Islet of Langerhans (tissue), 1 donor: ENCODE measurements around the gene GOT2.
"Not testable (repeated sequence)": the region's sequence is repeated elsewhere in the genome, so short reads cannot be mapped to it uniquely, and the experiment has no call there.

Experiments
- FAIRE-seq: peaks from one replicate; lab custom pipeline; 2011; peaks lifted over from hg19 to GRCh38; lab: Jason Lieb, UNC

Gene GOT2

DNA sequence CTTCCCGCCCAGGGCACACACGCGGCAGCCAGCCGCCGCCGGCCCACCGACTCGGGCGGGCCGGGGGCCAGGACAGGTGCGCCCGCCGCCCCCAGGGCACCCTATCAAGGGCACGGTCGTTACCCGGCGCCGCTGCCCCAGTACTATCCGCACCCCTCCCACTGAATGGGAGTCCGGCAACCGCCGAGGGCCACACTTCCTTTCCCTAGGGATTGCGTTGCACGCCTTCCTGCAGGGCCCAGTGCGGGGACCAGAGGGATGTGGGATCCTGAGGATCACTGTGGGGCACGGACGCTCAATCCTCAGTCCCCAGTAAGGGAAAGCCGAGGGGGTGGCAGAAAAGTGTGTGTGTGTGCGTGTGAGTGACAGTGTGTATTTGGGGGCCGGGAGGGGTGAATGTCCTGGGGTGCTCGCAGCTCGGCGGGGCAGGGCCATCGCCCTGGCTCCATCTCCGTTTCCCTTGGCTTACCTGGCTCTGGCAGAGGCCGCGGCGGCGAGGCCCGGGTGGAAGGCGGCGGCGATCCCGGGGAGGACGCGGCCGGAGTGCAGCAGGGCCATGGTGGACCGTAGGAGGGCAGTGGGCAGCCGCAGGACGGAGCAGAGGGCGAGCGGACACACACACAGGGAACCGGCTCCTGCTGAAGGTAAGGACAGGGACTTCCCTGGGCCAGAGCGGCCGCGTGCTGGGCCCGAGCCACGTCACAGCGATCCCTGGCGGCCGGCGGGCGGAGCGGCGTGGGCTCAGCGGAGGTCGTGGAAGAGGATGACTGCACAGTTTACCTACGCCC, at the start of gene GOT2:
GOT2 (minus strand) TSS at position 646 of the 788 bp plus-strand sequence; CDS start at position 558, 88 bp downstream.
- no peak for FAIRE-seq

DNA sequence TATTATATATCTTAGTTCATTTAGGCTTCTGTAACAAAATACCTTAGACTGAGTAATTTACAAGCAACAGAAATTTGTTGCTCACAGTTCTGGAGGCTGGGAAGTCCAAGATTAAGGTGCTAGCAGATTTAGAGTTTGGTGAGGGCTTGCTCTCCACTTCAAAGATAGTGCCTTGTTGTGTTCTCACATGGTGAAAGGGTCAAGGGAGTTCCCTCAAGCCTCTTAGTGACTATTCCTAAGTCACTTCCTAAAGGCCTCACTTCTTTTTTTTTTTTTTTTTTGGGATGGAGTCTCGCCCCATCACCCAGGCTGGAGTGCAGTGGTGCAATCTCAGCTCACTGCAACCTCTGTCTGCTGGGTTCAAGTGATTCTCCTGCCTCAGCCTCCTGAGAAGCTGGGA, 45.2 kb upstream of the GOT2 start:
- not testable (repeated sequence) for FAIRE-seq

DNA sequence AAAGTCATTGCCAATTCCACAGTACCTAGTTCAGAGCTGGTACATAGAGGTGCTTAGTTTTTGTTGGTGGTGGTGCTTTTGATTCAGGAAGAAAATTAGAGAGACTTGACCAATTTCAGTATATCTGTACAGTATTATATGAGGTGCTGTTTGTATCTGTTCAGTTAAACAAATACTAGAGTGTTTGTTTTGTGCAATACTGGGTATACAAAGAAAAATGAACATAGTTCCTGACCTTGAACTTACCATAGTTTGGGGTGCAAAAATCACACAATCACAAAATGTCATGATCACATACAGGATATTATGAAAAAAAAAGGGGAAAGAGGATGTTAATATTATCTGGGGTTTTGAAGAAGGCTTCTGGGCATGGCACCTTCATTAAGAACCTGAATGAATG, 39.8 kb upstream of the GOT2 start:
- FAIRE-seq, result no peak

DNA sequence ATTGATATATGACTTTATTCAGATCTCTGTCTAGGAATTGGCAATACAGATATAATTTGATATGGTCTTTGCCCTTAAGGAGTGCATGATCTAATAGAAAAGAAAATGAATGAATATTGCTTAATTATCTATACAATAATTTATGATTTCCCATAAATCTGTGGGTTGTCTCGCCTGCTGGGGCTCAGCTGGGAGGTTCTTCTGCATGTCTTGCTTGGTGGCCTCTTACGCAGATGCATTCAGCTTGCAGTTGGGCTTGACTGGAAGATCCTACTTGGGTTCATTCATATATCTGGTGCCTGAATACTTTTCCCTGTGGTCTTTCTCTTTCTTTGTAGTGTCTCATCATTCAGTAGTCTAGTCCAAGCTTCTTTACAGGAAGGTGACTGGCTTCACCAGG, 34.0 kb upstream of the GOT2 start:
- FAIRE-seq, result no peak

DNA sequence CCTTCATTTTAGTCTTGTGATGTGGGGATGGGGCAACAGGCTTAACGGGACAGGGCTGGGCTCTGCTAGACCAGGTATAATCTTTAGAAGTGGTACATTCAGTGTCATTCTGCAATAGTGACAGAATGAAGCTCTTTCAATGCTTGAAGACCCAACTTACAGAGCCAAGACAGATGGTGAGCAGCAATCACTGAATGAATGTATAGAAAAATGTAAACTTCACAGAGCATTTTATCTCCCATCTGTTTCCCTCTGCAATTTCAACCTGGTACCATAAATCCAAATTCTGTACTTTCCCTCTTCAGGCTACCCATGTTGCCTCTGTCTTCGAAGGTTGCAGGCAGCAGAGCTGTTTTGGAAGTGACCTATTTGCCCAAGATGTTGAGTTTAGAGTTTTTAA, 33.5 kb upstream of the GOT2 start:
- FAIRE-seq, result no peak

DNA sequence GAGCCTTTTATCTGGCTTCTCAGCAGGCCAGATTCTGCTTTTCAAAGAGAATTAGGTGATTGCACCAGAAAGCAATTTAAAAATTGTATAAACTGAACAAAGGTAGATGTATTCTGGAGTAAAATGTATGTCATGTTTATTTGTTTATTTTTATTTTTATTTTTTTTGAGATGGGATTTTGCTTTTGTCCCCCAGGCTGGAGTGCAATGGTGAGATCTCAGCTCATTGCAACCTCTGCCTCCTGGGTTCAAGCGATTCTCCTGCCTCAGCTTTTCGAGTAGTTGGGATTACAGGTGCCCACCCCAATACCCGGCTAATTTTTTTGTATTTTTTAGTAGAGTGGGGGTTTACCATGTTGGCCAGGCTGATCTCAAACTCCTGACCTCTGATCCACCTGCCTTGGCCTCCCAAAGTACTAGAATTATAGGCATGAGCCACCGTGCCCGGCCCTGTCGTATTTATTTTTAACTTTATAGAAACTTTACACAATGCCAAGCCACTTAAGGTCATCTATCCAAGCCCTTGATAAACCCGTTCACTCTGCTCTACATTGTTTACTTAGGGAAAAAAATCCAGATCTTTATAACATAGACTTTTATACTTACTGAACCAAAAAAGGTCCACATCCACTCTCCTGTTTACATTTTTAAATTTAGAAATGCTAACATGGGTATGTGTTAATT, 22.7 kb upstream of the GOT2 start:
- no peak for FAIRE-seq

DNA sequence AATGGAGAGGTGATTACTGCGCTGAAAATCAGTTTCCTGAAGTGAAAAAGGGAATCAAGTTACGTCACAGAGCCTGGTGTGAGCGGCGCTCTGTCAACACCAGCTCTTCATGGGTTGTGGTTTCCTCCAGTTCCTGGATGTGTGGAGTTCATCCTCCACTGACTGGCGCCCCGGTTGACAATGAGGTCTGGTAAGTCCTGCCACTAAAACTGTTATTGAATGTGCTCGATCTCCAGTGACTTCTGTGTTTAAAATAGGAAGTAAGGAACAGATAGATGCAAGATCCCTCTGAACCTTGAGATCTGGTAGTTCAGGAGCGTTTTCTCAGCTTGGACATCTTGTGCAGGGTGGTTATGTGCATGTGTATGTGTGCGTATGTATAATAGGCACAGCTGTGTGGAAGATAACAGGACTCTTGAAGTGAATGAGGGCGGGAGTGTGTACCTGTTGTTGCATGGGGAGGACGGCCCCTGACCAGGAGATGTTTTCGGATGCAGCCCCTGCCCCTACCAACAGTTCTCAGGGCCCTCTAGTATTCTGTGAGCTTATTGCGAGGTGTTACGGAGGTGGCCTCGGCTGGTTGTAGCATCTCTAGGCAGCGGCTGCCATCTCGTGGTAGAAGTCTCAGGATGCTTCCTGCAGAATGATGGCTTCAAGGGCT, 22.0 kb upstream of the GOT2 start:
- FAIRE-seq, result no peak

DNA sequence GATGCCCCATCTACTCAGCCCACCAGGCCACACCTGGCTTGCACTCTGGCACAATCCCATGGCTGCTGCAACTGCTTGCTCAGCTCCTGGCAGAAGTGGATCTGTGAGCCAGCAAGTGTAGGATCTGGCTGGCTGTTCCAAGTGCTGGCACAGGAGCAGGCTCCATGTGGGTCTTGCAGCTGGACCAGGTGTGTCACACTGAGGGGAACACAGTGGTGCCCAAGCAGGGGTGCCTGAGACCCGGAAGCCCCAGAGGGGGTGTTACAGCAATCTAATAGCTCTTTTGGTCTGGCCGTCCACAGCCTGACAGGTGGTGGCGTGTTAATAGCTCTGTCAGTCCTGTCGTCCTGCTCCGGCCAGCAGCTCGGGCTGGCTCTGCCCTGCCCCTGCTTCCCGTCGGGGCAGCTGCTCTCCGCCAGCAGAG, 19.6 kb upstream of the GOT2 start:
- FAIRE-seq, result no peak

DNA sequence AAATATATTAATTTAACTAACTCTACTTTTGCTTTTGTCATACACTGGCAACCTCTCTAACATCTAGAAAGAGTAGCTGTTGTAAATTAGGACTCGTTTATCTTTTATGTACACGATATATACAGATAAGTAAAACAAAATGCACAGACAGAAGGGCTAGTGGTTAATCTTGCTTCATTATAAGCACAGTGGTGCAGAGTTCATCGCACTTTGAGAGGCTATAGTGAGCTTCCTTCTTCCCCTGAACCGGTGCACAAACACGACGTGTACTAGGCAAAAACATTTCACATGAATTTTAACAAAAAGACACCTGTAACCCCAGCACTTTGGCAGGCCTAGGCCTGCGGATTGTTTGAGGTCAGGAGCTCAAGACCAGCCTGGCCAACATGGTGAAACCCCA, 10.4 kb upstream of the GOT2 start:
- FAIRE-seq, result no peak

DNA sequence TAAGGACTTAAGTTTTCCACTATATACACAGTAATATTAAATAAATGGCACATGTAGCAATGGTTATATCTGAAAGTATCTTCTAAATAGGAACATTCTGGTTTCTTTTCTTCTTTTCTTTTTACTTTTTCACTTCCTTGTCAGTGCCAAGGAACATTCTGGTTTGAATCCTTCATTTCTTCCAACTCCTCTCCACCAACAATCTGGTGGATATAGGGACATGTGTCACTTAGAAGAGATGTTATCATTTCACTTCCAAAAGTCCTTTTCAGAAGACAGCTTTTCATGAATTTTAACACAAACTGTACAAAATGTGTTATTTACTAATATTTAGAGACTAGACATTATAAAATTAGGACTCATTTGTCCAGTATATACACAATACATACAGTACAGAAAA, 7.9 kb upstream of the GOT2 start:
- no peak for FAIRE-seq

DNA sequence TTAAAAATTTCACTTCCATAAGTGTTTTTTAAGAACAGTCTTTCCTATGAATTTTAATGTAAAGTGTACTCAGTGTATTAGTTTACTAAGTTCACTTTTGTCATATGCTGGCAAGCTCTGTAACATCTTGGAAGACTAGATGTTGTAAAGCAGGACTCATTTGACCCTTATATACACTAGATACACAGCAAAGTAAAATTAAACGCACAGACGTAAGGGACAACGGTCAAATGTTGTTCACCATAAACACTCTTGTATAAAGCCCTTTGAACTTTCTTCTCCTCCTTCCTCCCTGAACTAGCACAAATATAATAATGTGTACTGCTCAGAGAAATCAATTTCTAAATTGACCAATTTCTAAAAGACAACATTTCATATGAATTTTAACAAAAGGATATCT, 7.0 kb upstream of the GOT2 start:
- no peak for FAIRE-seq

DNA sequence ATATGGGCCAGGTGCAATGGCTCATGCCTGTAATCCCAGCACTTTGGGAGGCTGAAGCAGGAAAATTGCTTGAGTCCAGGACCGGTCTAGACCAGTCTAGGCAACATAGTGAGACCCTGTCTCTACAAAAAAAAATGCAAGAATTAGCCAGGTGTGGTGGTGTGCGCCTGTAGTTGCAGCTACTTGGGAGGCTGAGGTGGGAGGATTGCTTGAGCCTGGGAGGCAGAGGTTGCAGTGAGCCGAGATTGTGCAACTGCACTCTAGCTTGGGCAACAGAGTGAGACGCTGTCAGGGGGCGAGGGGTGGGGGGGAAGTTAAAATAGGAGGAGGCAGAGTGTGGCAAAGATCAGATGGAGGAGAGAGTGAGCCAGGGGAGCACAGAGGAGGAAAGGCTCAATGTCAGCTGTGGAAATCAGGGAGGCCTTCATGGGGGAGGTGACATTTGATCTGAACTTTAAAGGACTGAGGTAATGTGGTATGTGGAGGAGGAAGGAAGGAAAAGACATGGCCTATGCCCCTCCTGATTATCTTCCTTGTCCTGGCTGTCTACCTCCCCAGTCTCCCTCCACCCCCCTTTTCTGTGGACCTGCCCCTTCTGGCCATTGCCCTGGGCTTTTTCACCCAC, 4.7 kb upstream of the GOT2 start:
- no peak for FAIRE-seq

DNA sequence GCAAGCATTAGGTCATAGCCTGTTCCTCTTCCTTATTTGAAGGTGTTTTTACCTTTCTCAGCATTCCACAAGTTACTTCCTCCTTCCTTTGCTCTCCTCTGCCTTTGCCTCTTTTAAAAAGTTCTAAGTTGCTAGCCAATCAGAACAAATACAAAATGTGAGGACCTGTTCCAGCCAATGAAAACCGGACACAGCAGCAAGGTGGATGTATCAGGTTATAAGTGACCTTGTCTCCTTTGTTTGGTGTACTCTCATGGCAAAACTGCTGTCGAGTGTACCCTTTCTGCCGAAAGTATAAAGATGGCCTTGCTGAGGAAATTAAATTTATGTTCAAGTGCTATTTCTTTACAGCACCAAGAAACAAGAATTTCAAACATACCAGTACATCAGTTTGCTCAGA, 2.2 kb upstream of the GOT2 start:
- not testable (repeated sequence) for FAIRE-seq

DNA sequence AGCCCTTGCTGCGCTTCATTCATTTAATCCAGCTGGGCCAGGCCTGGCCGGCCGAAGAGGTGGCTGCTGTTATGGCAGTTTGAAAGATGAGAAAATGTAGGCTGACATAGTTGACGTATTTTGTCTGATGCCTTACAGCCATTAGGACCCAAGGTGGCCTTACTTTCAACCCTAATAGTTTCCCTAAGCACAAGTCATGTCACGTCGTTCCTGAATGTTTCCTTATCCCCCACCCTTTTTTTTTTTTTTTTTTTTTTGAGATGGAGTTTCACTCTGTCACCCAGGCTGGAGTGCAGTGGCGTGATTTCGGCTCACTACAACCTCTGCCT, 307 bp upstream of the GOT2 start:
- no peak for FAIRE-seq

DNA sequence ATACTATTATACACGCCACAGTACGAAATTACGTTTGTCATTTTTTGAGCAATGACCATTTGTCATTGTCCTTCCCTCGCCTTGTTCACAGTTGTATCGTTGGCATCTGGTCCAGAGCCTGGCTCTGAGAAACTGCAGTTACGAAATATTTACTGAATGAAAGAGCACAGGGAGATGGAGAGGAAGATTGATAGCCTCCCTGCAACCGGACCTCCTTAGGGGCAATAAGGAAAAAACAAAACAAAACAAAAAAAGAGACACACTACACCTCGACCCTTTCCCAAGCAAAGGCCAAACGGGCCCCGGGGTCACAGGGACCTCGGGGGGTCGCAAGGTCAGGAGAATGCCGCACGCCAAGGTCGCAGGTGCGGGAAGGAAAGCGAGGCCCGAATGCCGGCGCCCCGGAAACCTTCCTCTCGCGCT, 857 bp downstream of the GOT2 start:
- no peak for FAIRE-seq

DNA sequence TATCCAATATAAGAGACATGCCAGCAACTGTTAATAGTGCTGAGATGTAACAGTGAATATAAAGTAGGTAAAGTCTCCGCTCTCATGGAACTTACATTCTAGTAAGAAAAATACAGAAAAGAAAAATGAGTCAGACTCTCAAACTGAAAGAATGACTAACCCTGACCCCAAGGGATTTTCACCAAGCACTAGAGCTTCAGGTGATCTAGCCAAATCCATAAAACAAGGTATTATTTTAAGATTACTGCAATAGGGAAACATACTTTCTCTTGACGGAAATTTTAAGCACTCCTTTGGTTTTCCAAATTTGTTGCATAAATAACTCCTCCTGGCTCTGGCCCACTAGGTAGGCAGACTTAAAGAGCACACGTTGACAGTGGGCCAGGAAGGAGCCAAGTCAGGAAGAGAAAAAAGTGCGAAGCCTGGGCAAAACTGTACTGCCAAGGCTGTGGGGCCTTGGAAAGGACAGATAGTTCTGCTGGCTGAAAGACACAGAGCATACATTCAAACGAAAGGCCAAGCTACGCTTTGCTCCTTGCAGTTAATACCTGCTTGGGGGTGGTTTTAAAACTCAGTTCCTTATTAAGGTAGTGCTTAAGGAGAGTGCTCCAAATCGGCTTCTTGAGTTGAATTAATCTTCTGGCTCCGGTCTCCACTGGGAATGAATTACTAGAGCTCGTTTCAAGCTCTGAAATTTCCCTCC, 1.4 kb downstream of the GOT2 start:
- no peak for FAIRE-seq

DNA sequence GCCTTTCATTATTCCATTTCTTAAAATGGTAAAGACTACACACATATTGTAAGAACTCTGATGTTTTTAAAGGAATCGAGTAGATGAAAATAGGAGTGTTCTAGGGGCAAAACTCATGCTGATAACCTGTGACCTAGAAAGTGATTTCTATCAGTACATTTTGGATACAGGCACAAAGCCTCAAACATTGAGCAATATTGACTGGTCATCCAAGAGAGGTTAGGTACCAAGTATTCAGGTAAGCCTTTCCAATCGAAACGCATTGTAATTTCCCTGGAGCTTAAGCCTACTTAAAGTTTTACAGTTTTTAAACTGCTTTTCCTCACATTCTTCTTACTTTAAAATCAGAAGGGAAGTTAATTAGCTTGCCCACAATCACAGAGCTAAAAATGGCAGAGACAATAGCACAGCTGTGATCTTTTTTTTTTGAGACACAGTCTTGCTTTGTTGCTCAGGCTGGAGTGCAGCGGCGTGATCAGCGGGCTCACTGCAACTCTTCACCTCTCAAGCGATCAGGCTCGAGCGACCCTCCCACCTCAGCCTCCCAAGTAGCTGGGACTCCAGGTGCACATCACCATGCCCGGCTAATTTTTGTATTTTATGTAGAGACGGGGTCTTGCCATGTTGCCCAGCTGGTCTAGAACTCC, 3.3 kb downstream of the GOT2 start:
- FAIRE-seq, result no peak

DNA sequence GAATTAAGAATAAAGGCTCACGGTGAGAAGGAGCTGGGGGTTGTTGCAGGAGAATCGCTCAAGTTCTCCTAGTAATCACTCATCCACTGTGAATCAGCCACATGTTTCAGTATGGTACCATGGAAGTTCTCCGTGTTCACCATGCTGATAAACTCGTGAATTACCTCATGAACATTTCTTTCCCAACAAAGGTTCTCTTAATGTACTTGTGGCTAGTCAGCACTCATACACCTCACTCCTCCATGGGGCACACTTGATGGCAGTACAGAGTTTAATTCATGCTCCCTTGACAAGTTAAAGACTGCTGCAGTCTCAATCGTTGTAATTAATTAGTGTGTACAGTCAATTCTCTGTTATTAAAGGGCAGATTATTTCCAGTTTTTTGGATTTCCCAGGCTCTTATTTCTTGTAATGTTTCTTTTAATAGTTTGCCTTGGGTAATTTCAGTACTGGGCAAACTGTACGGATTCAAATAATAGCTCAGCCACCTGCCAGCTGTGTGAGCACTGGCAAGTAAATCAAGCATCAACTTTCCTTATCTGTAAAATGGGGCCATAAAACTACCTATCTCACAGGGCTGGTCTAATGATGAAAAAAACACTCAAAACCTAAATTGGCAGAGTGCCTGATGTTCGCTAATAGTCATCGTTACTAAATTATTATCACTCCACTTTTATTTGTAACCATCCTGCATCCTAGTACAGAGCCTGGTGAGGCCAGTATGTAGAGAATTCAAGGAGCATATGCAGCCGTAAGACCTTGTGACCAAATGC, 6.1 kb downstream of the GOT2 start:
- no peak for FAIRE-seq

DNA sequence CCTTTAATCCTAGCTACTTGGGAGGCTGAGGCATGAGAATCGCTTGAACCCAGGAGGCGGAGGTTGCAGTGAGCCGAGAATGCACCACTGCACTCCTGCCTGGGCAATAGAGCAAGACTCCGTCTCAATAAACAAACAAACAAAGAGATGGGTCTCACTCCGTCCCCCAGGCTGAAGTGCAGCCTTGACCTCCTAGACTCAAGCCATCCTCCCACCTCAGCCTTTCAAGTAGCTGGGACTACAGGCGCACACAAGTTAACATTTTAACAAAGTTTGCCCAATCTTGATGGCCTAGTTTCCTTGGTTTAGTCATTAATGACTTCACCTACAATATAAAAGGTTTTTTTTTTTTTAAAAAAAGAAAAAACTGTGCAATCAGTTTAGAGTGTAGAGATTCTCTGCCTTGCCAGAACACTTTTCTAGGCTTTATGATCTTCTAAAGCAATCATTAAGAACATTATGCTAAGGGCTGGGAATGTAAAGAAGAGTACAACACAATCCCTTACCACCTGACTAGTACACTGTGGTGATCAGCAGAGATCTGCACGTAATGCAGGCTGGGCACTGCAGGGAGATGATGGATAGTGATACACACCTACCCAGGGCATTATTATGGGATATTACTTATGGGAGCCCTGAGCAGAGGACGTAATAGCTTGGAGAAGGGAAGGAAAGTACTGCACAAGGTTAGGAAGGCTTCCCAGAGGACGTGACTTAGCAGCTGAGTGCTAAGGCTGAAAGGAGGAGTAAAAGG, 6.9 kb downstream of the GOT2 start:
- FAIRE-seq, result no peak

DNA sequence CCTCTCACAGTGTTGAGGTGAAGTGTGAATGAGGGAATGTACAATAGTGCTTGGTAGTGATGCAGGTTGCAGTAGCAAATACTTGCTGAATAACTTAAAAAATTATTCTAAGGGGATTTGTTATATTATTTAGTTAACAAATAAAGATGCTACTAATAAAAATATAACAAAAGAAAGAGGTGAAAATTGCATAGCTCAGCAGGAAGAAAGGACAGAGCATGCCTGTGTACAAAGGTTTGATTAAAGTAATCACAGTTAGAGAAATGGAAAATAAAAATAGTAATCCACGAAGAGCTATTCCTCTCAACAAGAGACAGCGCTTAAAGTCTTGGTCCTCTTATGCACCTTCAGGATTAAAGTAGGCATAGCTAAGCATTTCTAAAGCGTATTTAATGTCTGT, 11.0 kb downstream of the GOT2 start:
- no peak for FAIRE-seq
